Breast epithelium (tissue), 4 donors: ENCODE data around the gene CCZ1B. TPM values are rescaled to one million over a fixed set of nuclear protein-coding genes. Genes with fewer than 3 reads are reported as not detected.
"Not testable (repeated sequence)": the region's sequence is repeated elsewhere in the genome, so short reads cannot be mapped to it uniquely, and the experiment has no call there.

Experiments
- DNase-seq, 2 donors: peaks; one replicate each; pipeline ENCODE4 v3.0.0-alpha.2; 2019; ENCODE audit warnings: low spot score in 2 of 2
- H3K27ac ChIP-seq, 2 donors: fragments of 200-600 bp; sonication (generic) in 1 of 2; one replicate each; pipeline ENCODE4 v1.5.1; 2016 to 2019; ENCODE audit warnings: mild to moderate bottlenecking in 1 of 2
- H3K27me3 ChIP-seq, 2 donors: fragments of 200-600 bp; sonication (generic) in 1 of 2; one replicate each; pipeline versions ENCODE4 v1.5.1 to v1.6.0; 2017 to 2019; ENCODE audit warnings: control low read depth in 1 of 2, mild to moderate bottlenecking in 1 of 2
- H3K36me3 ChIP-seq: fragments of 200-600 bp; one replicate; pipeline ENCODE4 v1.5.1; 2019
- H3K4me1 ChIP-seq, 2 donors: fragments of 200-600 bp; sonication (generic); one replicate each; pipeline ENCODE4 v1.5.1; 2016 to 2019; ENCODE audit warnings: control low read depth in 1 of 2
- H3K4me3 ChIP-seq, 3 donors: fragments of 200-600 bp; sonication (generic); 1 replicate in 2 of 3; 2 replicates in 1 of 3; pipeline ENCODE4 v1.5.1; 2016 to 2019; ENCODE audit warnings: mild to moderate bottlenecking in 3 of 3, moderate library complexity in 2 of 3
- H3K9me3 ChIP-seq, 2 donors: fragments of 200-600 bp; sonication (generic) in 1 of 2; one replicate each; pipeline ENCODE4 v1.5.1; 2016 to 2019; ENCODE audit warnings: control low read depth in 1 of 2
- POLR2A ChIP-seq: fragments of 450-650 bp; IDR thresholded peaks from one replicate; pipeline ENCODE4 v1.6.1; 2016; ENCODE audit warnings: antibody characterized with exemption, mild to moderate bottlenecking, moderate library complexity
- POLR2AphosphoS5 ChIP-seq, 3 donors: sonication (generic); formaldehyde crosslinking; IDR thresholded peaks; one replicate each; pipeline ENCODE4 v1.6.1; 2017; ENCODE audit warnings: antibody characterized with exemption in 3 of 3
- intact Hi-C: fragments of 100-400 bp; cut with DNase I; formaldehyde crosslinking; loops from one replicate; pipeline ENCODE4 v1.15.1; 2023; ENCODE audit warnings: low total_unique reads
- total RNA-seq, 3 donors: library from RNA; depleted of rRNA; stranded (reverse); fragments of >200 nt; gene quantifications; one replicate each; pipeline ENCODE4 v1.1.0, GENCODE V29; 2016
- TF ChIP-seq, protein P1 (sequence below), 3 donors: fragments of 450-650 bp; IDR thresholded peaks; one replicate each; pipeline ENCODE4 v1.5.1; 2016 to 2017; ENCODE audit warnings: antibody characterized with exemption in 3 of 3, mild to moderate bottlenecking in 3 of 3, moderate library complexity in 3 of 3

CCZ1B gene
- total RNA-seq, 3 donors from 2014 or later, result 36.3 to 78.2 (median 69.8) TPM

DNA sequence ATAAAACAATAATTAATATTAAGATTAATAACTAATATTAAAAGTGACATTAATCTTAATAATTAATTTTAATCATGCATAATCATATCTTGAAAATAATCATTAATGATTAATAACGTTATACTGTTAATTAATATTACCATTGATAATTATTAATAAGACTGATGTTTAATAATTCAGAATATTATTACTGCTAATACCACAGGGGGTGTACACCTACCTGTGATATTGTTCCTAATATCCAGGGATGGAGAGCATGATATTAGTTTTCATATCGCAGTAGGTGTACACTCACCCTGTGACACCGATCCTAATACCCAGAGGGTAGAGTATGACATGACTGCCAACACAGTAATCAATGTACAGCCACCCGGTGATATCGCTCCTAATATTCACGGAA is 23.1 kb upstream of the CCZ1B start:
- intact Hi-C loops, DNase-seq, H3K36me3 ChIP-seq, H3K4me3 ChIP-seq, H3K27ac ChIP-seq, H3K9me3 ChIP-seq, H3K4me1 ChIP-seq, H3K27me3 ChIP-seq: not testable (repeated sequence)

DNA sequence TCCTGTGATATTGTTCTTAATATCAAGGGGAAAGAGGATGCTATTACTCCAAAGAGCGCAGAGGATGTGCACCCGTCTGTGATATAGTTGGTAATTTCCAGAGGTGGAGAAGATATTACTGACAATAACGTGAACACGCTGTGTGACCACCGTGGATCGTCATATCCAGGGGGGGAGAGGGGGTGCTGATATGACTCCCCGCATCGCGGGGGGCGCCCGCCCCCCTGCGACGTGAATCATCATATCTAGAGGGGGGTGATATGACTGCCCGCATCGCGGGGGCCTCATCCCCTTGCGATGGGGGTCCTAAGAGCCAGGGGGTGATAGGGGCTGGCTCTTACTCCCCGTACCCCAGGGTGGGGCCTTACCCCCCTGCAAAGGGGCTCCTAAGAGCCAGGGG is 21.7 kb upstream of the CCZ1B start:
- H3K4me3 ChIP-seq, DNase-seq, H3K4me1 ChIP-seq, intact Hi-C loops, H3K9me3 ChIP-seq, H3K27me3 ChIP-seq, H3K36me3 ChIP-seq, H3K27ac ChIP-seq: not testable (repeated sequence)

DNA sequence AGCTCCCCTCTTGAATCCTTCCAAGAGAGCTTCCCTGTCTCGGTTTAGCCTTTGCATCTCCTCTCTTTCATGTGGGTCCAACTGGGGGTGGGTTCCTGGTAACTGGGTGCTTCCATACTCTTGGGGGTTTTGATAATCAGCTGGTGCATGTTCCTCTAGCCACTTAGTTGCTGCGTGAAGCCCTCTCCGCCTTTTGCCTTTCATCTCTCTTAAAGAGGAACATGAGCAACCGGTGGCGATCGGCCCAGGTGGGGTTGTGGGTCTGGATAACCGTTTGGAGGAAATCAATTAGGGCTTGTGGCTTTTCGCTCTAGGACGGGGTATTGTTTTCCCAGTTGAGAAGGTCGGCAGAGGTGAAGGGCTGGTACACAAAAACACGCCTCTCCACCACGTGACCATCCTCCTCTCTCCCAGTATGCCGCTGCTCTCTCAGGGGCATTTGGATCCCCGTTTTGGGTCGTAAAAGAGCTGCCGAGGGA is 19.9 kb upstream of the CCZ1B start:
- H3K4me3 ChIP-seq, intact Hi-C loops: not testable (repeated sequence)

DNA sequence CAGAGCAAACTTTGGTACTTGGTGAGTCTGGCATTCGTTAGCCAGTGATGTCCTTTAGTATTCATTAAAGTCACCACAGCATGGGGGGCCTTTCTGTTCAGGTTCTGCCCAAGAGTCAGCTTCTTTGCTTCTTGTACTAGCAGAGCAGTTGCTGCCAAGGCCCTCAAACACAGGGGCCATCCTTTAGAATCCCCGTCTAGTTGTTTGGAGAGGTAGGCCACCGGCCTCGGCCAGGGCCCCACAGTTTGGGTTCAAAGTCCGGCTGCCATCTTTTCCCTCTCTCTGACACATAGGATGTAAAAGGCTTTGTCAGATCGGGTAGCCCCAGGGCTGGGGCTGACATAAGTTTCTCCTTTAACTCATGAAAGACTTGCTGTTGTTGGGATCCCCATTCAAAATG is 17.6 kb upstream of the CCZ1B start:
- intact Hi-C loops, result not testable (repeated sequence)

More for the DNA sequence above, 19.9 kb upstream of the CCZ1B start:
- not testable (repeated sequence) for H3K36me3 ChIP-seq, H3K9me3 ChIP-seq, H3K27ac ChIP-seq, H3K4me1 ChIP-seq, DNase-seq, H3K27me3 ChIP-seq

DNA sequence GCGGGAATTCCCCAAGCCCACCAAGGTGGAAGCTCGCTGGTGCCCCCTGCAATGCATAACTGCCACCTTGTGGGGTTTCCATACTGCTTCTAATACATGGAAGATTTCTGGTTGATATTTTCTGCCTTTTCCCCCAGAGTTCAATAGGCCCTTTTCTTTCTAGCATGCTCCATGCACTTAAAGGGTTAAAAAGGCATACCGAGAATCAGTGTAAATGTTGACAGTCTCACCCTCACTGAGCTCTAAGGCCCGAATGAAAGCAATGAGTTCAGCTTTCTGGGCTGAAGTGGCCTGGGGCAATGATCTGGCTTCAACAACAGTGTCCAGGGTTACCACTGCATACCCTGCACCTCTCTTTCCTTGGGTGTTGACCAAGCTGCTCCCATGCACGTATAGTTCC is 17.0 kb upstream of the CCZ1B start:
- intact Hi-C loops, H3K36me3 ChIP-seq, H3K4me1 ChIP-seq, H3K27me3 ChIP-seq, DNase-seq, H3K27ac ChIP-seq, H3K9me3 ChIP-seq, H3K4me3 ChIP-seq: not testable (repeated sequence)

More for the DNA sequence above, 17.6 kb upstream of the CCZ1B start:
- H3K27ac ChIP-seq, H3K9me3 ChIP-seq, DNase-seq, H3K27me3 ChIP-seq, H3K4me3 ChIP-seq, H3K4me1 ChIP-seq, H3K36me3 ChIP-seq: not testable (repeated sequence)

DNA sequence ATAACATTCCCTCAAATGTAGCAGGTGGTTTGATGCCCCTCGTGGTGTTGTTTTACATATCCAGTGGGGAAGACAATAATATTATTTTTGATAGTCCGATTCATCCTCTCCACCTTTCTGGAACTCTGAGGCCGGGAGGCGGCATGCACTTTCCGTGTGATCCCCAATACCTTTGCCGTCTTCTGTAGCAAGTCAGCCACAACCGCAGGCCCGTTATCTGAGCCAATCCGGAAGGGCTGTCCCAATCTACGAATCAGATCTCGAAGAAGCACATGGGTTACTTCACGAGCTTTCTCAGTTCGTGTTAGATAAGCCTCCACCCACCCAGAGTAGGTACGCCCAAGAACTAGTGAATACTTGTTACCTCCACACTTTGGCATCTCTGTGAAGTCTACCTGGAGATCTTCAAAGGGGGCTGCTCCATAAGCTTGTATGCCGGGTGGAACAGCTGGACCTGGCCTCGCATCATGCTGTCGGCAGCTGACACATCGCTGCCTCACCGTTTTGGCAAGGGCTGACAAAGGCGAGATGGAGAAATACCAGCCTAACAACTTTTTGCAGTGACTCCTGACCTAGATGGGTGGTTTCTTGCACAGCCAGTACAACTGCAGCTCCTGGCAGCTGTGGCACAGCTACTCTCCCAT is 16.3 kb upstream of the CCZ1B start:
- H3K36me3 ChIP-seq, H3K27ac ChIP-seq, intact Hi-C loops, H3K4me1 ChIP-seq, H3K4me3 ChIP-seq, H3K9me3 ChIP-seq, H3K27me3 ChIP-seq: not testable (repeated sequence)
- peak in 1 of 2 donors; percentile 55 for DNase-seq

DNA sequence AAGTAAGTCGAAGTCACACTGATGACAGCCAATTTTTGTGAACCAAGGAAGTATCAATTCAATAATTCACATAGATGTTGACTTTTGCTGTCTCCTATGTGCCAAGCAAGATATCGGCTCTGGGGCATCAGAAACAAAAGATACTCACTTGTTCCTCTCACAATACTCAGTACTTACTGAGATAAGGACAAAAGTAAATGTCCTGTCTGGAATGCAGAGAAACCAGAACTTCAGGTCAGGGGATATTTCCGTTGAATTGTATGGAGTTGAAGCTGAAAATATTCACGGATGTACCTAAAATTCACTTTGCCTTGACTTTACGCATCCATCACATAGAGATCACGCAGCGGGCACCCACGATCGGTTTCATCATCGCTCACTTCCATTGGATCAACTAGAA is 11.0 kb upstream of the CCZ1B start:
- intact Hi-C loops, H3K9me3 ChIP-seq, H3K4me1 ChIP-seq, H3K27ac ChIP-seq, DNase-seq, H3K36me3 ChIP-seq, H3K4me3 ChIP-seq: not testable (repeated sequence)
- peaks cover 0 to 17% of the 10 kb centered on the region in 2 donors for H3K27me3 ChIP-seq

DNA sequence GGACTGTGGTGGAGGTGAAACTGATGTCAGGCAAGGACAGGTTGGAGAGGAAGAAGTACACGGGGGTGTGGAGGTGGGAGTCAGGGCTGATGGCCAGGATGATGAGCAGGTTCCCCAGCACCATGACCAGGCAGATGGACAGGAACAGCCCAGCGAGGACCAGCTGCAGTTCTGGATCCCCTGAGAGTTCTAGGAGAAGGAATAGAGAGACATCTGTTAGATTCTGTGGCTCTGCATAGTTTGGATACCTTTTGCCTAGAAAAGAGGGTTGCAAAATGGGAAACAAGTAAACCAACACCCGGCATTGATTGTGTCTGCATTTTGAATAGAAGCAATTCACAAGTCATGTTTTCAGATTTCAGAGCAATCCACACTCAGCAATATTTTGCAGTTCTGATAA is 9.4 kb upstream of the CCZ1B start:
- peaks cover 0 to 28% of the 10 kb centered on the region in 2 donors for H3K27me3 ChIP-seq
- H3K9me3 ChIP-seq, intact Hi-C loops, H3K4me3 ChIP-seq, H3K27ac ChIP-seq, H3K4me1 ChIP-seq, DNase-seq, H3K36me3 ChIP-seq: not testable (repeated sequence)

DNA sequence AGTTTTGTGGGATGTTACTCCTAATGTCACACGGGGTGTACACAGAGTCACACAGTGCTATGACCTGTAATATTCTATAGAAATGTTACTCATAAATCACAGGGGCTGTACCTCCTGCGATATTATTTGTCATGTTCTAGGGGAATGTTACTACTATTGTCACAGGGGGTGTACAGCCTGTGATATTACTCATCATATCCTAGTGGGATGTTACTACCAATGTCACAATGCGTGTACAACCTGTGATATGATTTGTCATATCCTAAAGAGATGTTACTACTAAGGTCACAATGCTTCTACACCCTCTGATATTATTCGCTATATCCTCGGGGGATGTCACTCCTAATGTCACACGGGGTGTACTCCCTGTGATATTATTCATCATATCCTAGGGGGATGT is 7.6 kb upstream of the CCZ1B start:
- intact Hi-C loops, result no loop called here
- no peak for TF ChIP-seq POLR2A
- TF ChIP-seq, protein P1, sequence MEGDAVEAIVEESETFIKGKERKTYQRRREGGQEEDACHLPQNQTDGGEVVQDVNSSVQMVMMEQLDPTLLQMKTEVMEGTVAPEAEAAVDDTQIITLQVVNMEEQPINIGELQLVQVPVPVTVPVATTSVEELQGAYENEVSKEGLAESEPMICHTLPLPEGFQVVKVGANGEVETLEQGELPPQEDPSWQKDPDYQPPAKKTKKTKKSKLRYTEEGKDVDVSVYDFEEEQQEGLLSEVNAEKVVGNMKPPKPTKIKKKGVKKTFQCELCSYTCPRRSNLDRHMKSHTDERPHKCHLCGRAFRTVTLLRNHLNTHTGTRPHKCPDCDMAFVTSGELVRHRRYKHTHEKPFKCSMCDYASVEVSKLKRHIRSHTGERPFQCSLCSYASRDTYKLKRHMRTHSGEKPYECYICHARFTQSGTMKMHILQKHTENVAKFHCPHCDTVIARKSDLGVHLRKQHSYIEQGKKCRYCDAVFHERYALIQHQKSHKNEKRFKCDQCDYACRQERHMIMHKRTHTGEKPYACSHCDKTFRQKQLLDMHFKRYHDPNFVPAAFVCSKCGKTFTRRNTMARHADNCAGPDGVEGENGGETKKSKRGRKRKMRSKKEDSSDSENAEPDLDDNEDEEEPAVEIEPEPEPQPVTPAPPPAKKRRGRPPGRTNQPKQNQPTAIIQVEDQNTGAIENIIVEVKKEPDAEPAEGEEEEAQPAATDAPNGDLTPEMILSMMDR (IDR thresholded peaks at IDR 0.05), result no peak
- TF ChIP-seq POLR2AphosphoS5 (IDR thresholded peaks at IDR 0.05), result no peak
- Histone ChIP-seq H3K4me1 (no peaks in the 10 kb centered on the region), H3K27me3 (peaks cover 0 to 28% of the 10 kb centered on the region in 2 donors), H3K9me3 (no peaks in the 10 kb centered on the region), H3K27ac (no peak overlapping the region), H3K36me3 (no peaks in the 10 kb centered on the region), H3K4me3 (no peak overlapping the region)
- DNase-seq, result no peak
